GM19025 (cell line): ENCODE results near the gene ZNF17.
"Not testable (repeated sequence)": the region's sequence is repeated elsewhere in the genome, so short reads cannot be mapped to it uniquely, and the experiment has no call there.

Source experiments
- ATAC-seq: cut with Tn5 transposase; IDR thresholded peaks from one replicate; pipeline ENCODE4 v1.9.1; 2021; ENCODE audit warnings: mild to moderate bottlenecking, low read depth, moderate library complexity; ENCODE audit not compliant: unreplicated experiment

The ZNF17 gene

GRCh38 chr19:57410877-57411671 lies at the start of gene ZNF17:
ZNF17 (plus strand) TSS chr19:57411161; CDS start chr19:57413616, 2,455 bp downstream.
- ATAC-seq: peak; percentile 96

GRCh38 chr19:57362419-57362818 lies 48.5 kb upstream of the ZNF17 start:
- no peak for ATAC-seq

GRCh38 chr19:57362997-57363687 lies 47.8 kb upstream of the ZNF17 start, which contains the start of the genes TRAPPC2B and ZNF547:
TRAPPC2B (plus strand) TSS chr19:57363551; CDS start chr19:57364834, 1,283 bp downstream.
ZNF547 (plus strand) TSS chr19:57363551; CDS start chr19:57368556, 5,005 bp downstream.
- ATAC-seq: peak; percentile 91

GRCh38 chr19:57363688-57364181 lies 47.2 kb upstream of the ZNF17 start:
- no peak for ATAC-seq

GRCh38 chr19:57366776-57367175 lies 44.2 kb upstream of the ZNF17 start:
- ATAC-seq: no peak

- no peak for ATAC-seq
These were observed 36.8 kb upstream of the ZNF17 start for GRCh38 chr19:57374179-57374578.

DNA sequence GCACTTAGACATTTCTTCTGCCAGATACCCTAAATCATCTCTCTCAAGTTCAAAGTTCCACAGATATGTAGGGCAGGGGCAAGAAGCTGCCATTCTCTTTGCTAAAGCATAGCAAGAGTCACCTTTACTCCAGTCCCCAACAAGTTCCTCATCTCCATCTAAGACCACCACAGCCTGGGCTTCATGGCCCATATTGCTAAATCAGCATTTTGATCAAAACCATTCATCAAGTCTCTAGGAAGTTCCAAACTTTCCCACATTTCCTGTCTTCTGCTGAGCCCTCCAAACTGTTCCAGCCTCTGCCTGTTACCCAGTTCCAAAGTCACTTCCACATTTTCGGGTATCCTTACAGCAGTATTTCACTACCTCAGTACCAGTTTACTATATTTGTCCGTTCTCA lies 36.3 kb upstream of the ZNF17 start:
- not testable (repeated sequence) for ATAC-seq

- ATAC-seq: no peak
These were observed 34.8 kb upstream of the ZNF17 start for GRCh38 chr19:57376151-57376550.

- ATAC-seq: no peak
These were observed 33.3 kb upstream of the ZNF17 start for GRCh38 chr19:57377498-57378146.

GRCh38 chr19:57380923-57381322 lies 30.0 kb upstream of the ZNF17 start:
- ATAC-seq: no peak

DNA sequence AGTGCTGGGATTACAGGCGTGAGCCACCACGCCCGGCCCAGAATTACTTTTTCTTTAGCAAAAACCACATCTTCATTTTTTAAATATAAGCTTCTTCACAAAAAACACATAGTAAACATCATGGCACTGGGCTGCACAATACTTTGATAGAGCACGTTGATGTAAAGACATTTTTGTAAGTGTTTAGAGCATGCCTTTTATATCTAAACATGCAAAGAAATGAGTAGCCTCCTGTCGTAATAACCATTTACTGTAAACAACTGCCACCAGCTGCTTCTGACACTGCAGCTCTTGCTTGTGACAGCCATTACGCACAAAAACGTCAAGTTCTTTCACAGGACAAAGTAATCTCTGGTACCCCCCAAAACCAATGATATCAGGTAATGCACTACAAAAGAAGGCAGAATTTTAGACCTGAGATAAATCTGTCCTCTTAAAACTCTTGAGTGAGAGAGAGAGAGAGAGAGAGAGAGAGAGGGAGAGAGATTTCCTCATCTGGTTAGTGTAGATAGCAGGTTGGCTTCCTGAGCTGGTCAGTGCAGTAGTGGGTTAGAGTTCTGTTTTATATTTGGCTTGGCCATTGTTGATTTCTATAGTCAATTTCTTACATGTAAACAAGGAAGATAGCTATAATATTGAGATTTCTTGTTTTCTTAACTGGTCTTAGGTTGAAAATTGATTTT lies 28.0 kb upstream of the ZNF17 start:
- no peak for ATAC-seq

DNA sequence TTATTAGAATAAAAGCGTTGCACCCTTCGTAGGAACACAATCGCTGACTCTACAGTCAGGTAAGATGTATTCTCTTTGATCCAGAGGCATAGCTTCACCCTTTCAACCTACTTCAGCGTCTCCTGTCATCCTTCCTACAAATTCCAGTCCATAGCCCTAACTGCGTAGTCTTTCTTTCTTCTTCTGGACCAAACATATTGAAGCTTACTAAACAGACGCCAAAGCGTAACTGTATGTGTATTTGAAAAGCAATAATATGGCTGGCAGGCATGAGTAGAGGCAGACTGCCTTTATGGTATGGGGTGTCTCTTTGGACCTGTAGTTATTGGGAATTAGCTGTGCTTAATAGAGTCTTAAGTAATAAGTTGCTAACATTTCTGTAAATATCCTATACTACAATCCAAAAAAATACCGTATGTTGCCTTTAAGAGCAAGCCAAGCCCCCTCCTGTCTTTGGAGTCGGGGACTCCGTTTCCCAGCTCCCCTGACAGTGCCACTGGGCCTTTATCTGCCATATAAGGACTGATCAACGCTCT lies 21.7 kb upstream of the ZNF17 start:
- ATAC-seq: no peak

DNA sequence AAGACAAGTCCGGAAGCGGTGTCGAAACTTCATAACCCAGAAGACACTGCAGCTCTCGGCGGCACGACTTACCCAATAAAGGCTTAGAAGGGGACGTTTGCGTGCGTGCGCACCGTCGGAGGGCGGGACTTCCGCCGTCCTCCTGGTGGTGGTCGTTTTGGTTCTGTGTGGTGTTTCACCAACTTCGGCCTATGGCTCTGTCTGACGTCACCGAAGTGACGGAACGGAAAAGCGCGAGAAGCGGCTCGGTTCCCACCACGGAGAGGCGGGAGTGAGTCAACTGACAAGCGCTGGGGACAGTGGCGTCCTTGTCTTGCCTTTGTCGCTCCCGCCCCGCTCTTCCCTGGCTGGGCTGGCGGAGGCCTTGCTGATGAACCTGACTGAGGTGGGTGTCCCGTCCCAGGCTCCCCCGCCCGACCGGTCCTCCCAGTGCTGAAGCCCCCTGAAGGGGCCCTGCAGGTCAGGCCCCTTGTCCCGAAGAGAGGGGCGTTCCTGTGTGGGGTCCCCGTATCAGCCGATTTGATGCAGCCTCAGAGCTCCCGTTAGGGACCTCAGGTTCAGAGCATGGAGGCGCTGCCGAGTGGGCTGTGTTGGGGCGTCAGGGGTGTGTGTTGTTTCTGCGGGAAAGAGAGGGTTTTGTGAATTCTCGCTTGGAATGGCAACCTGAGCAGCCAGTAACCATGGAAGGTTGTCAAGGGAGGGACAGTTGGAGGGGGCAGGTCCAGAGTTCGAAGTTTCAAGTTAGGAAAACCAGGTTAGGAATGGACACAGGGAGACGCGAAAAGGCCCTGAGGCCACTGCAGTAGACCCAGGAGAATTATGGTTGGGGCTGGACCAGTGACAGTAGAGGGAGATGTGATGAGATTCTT lies 21.0 kb upstream of the ZNF17 start, which contains the start of gene ZNF548:
Gene ZNF548, plus strand, starts transcription at position 125 of the 869 bp plus-strand sequence. Its CDS starts 246 bp downstream, at position 371.
- peak; percentile 99 for ATAC-seq

GRCh38 chr19:57395710-57396109 lies 15.3 kb upstream of the ZNF17 start:
- no peak for ATAC-seq

GRCh38 chr19:57398868-57399267 lies 12.1 kb upstream of the ZNF17 start:
- no peak for ATAC-seq

GRCh38 chr19:57403737-57404563 lies 7.0 kb upstream of the ZNF17 start:
- ATAC-seq: no peak

DNA sequence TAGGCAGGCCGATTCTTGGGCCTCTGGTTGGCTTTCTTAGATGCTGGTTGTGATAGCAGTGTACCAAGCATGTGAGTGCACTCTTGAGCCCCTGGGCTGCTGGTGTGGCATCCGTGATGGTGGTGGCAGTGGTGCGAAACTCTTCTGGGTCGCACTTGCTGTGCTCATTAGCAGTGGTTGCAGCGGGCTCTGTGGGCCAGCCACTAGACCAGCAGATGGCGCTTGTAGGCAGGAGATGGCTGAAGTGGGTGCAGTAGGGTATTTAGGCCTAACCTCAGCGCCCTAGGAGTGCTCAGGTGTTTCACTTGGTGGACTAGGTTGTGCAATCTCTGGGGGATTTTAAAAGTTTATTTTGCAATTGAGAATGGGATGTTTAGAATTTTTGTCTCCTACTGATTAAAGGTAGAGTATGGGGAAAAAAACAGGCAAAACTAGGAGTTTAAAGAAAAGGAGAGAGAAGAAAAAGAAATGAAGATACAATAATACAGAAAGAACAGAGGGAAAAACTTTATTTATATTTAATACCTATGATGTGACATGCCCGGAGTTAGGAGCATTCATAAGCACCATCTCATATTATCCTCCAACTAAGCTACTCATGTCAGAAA lies 4.3 kb upstream of the ZNF17 start:
- no peak for ATAC-seq

DNA sequence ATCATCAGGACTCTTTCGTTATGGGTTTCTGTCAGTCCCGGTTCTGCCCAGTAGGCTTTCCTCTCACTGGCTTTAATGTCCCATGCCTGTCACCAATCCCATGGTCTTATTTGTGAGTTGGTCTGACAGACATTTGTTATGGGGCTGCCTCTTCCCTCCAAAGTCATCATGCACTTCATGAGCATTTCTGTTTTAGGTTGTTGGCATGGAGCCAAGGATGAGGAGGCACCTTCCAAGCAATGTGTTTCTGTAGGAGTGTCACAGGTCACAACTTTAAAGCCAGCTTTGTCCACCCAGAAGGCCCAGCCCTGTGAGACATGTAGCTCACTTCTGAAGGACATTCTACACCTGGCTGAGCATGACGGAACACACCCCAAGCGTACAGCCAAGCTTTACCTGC lies 8.5 kb downstream of the ZNF17 start:
- no peak for ATAC-seq
